ENCODE measurements around the gene SOWAHA. TPM values are rescaled to one million over a fixed set of nuclear protein-coding genes. Genes with fewer than 3 reads are reported as not detected.

The SOWAHA gene
- not detected for total RNA-seq (ENCODE audit: unreplicated experiment)
- long read RNA-seq = 0 reads

- Mint-ChIP-seq H3K36me3 (ENCODE audit: low read depth, unreplicated experiment) (no peaks in the 10 kb centered on the region), H3K9me3 (ENCODE audit: unreplicated experiment) (no peaks in the 10 kb centered on the region), H3K27ac (ENCODE audit: unreplicated experiment) (no peak within 1 kb of the TSS), H3K27me3 (ENCODE audit: unreplicated experiment) (peaks cover 6% of the 10 kb centered on the region), H3K4me3 (ENCODE audit: unreplicated experiment) (peak within 1 kb of the TSS; percentile 62), H3K4me1 (ENCODE audit: unreplicated experiment) (peaks cover 6% of the 10 kb centered on the region)
- DNase-seq (ENCODE audit: low spot score) = no peak
- no peak for TF ChIP-seq CTCF (IDR thresholded peaks at IDR 0.05; ENCODE audit: unreplicated experiment)
Measured at GRCh38 chr5:132812781-132813598, at the start of gene SOWAHA. Gene SOWAHA, plus strand, starts transcription at chr5:132813302. Its CDS starts 320 bp downstream, at chr5:132813622.

- Mint-ChIP-seq H3K36me3 (ENCODE audit: low read depth, unreplicated experiment) (peaks cover 23% of the 10 kb centered on the region), H3K27ac (ENCODE audit: unreplicated experiment) (no peak overlapping the region), H3K27me3 (ENCODE audit: unreplicated experiment) (peaks cover 8% of the 10 kb centered on the region), H3K4me1 (ENCODE audit: unreplicated experiment) (peaks cover 12% of the 10 kb centered on the region), H3K9me3 (ENCODE audit: unreplicated experiment) (no peaks in the 10 kb centered on the region), H3K4me3 (ENCODE audit: unreplicated experiment) (no peak overlapping the region)
- DNase-seq (ENCODE audit: low spot score) = no peak
- TF ChIP-seq CTCF (IDR thresholded peaks at IDR 0.05; ENCODE audit: unreplicated experiment) = no peak
Measured at GRCh38 chr5:132764051-132764450, 49.1 kb upstream of the SOWAHA start.

- Mint-ChIP-seq H3K4me1 (ENCODE audit: unreplicated experiment) (peaks cover 12% of the 10 kb centered on the region), H3K9me3 (ENCODE audit: unreplicated experiment) (no peaks in the 10 kb centered on the region)
Measured at GRCh38 chr5:132764671-132765238, 48.3 kb upstream of the SOWAHA start.

GRCh38 chr5:132765311-132766019 is 47.6 kb upstream of the SOWAHA start:
- H3K27me3 Mint-ChIP-seq (ENCODE audit: unreplicated experiment) = peaks cover 8% of the 10 kb centered on the region
- no peak for DNase-seq (ENCODE audit: low spot score)
- peaks cover 12% of the 10 kb centered on the region for H3K4me1 Mint-ChIP-seq (ENCODE audit: unreplicated experiment)
- peaks cover 19% of the 10 kb centered on the region for H3K36me3 Mint-ChIP-seq (ENCODE audit: low read depth, unreplicated experiment)
- no peak overlapping the region for H3K4me3 Mint-ChIP-seq (ENCODE audit: unreplicated experiment)
- TF ChIP-seq CTCF (IDR thresholded peaks at IDR 0.05; ENCODE audit: unreplicated experiment) = no peak
- no peak overlapping the region for H3K27ac Mint-ChIP-seq (ENCODE audit: unreplicated experiment)
- no peaks in the 10 kb centered on the region for H3K9me3 Mint-ChIP-seq (ENCODE audit: unreplicated experiment)

More at GRCh38 chr5:132764671-132765238, 48.3 kb upstream of the SOWAHA start:
- Mint-ChIP-seq H3K36me3 (ENCODE audit: low read depth, unreplicated experiment) (peaks cover 22% of the 10 kb centered on the region), H3K27me3 (ENCODE audit: unreplicated experiment) (peaks cover 8% of the 10 kb centered on the region), H3K27ac (ENCODE audit: unreplicated experiment) (no peak overlapping the region), H3K4me3 (ENCODE audit: unreplicated experiment) (no peak overlapping the region)
- DNase-seq (ENCODE audit: low spot score) = no peak
- no peak for TF ChIP-seq CTCF (IDR thresholded peaks at IDR 0.05; ENCODE audit: unreplicated experiment)
